IMR-90 (cell line): ENCODE measurements around the gene HLA-DOA. TPM values are rescaled to one million over a fixed set of nuclear protein-coding genes. Genes with fewer than 3 reads are reported as not detected.
A peak's percentile ranks its signal among the peaks of the same experiment; 100 is the strongest.

Experiments used
- ATAC-seq: fragments of 200-7000 bp; cut with Tn5 transposase; 2 replicates; pipeline ENCODE4 v1.9.1; 2020; ENCODE audit warnings: low read depth, mild to moderate bottlenecking, moderate library complexity
- BruUV-seq: library from RNA; stranded (reverse); fragments of 400-500 nt; replicated peaks from 2 replicates; lab custom pipeline; 2021; lab: Mats Ljungman, UMichigan
- CTCF ChIA-PET: fragments of 300-600 bp; formaldehyde crosslinking; extraction: SDS; loops from one replicate; lab custom pipeline; 2021; ENCODE audit warnings: antibody characterized with exemption; lab: Yijun Ruan, JAX
- POLR2A ChIA-PET: fragments of 300-600 bp; sonication (Branson Sonifier 250); formaldehyde crosslinking; loops from one replicate; lab custom pipeline; 2022; ENCODE audit warnings: antibody characterized with exemption; ENCODE audit not compliant: unreplicated experiment; lab: Charles Lee
- DNase-seq: peaks from one replicate; pipeline ENCODE4 v3.0.0; 2013
- H2AFZ ChIP-seq: replicated peaks from 2 replicates; pipeline ENCODE3; 2013; ENCODE audit warnings: low read length, mild to moderate bottlenecking; ENCODE audit not compliant: poor library complexity
- H2AK5ac ChIP-seq: 2 replicates; pipeline ENCODE4 v1.6.1; 2013; ENCODE audit warnings: low read depth, low read length, inconsistent platforms
- H2AK9ac ChIP-seq: replicated peaks from 2 replicates; pipeline ENCODE3; 2013; ENCODE audit warnings: mild to moderate bottlenecking, low read depth, low read length, moderate library complexity; ENCODE audit not compliant: poor library complexity
- H2BK120ac ChIP-seq: 2 replicates; pipeline ENCODE4 v1.6.1; 2013; ENCODE audit warnings: low read depth, low read length, inconsistent platforms
- H2BK15ac ChIP-seq: 3 replicates; pipeline ENCODE4 v1.6.1; 2013; ENCODE audit warnings: low read depth, low read length, inconsistent platforms
- H2BK20ac ChIP-seq: 2 replicates; pipeline ENCODE4 v1.6.1; 2013; ENCODE audit warnings: low read depth, mild to moderate bottlenecking, inconsistent platforms, low read length, moderate library complexity
- H2BK5ac ChIP-seq: 2 replicates; pipeline ENCODE4 v1.6.1; 2013; ENCODE audit warnings: mild to moderate bottlenecking, low read depth, low read length, inconsistent platforms; ENCODE audit not compliant: poor library complexity, severe bottlenecking
- H3K14ac ChIP-seq: replicated peaks from 2 replicates; pipeline ENCODE4 v1.6.1; 2013; ENCODE audit warnings: low read depth, low read length, inconsistent platforms
- H3K18ac ChIP-seq: 2 replicates; pipeline ENCODE4 v1.6.1; 2013; ENCODE audit warnings: low read depth, low read length, control low read depth
- H3K23ac ChIP-seq: 2 replicates; pipeline ENCODE4 v1.6.1; 2013; ENCODE audit warnings: low read depth, low read length, inconsistent platforms
- H3K27ac ChIP-seq: 2 replicates; pipeline ENCODE4 v1.5.1; 2013; ENCODE audit warnings: mild to moderate bottlenecking, control low read depth, low read length; ENCODE audit not compliant: insufficient read depth
- H3K27me3 ChIP-seq: 2 replicates; pipeline ENCODE4 v1.6.1; 2013; ENCODE audit warnings: low read length; ENCODE audit not compliant: control insufficient read depth, insufficient read depth
- H3K36me3 ChIP-seq: 2 replicates; pipeline ENCODE4 v1.6.1; 2013; ENCODE audit warnings: low read length, mixed read lengths; ENCODE audit not compliant: control insufficient read depth, insufficient read depth
- H3K4ac ChIP-seq: 2 replicates; pipeline ENCODE4 v1.6.1; 2013; ENCODE audit warnings: low read depth, low read length, inconsistent platforms
- H3K4me1 ChIP-seq: 2 replicates; pipeline ENCODE4 v1.6.1; 2013; ENCODE audit warnings: low read length, mixed read lengths; ENCODE audit not compliant: control insufficient read depth, insufficient read depth
- H3K4me2 ChIP-seq: 2 replicates; pipeline ENCODE4 v1.6.1; 2013; ENCODE audit warnings: low read depth, mild to moderate bottlenecking, control low read depth, low read length, moderate library complexity
- H3K4me3 ChIP-seq: 2 replicates; pipeline ENCODE4 v1.5.1; 2013; ENCODE audit warnings: low read depth, mild to moderate bottlenecking, control low read depth, low read length, moderate library complexity; ENCODE audit not compliant: insufficient read depth
- H3K56ac ChIP-seq: 2 replicates; pipeline ENCODE4 v1.6.1; 2013; ENCODE audit warnings: low read length, inconsistent platforms; ENCODE audit not compliant: insufficient read depth; ENCODE audit errors: extremely low read depth
- H3K79me1 ChIP-seq, 2 experiments: 2 replicates each; pipeline ENCODE4 v1.6.1; 2013; ENCODE audit warnings: low read length in 2 of 2, inconsistent platforms in 1 of 2, low read depth in 1 of 2
- H3K9ac ChIP-seq: 2 replicates; pipeline ENCODE4 v1.6.1; 2013; ENCODE audit warnings: low read depth, low read length, control low read depth
- H3K9me1 ChIP-seq: 2 replicates; pipeline ENCODE4 v1.6.1; 2013; ENCODE audit warnings: low read length, inconsistent platforms; ENCODE audit not compliant: insufficient read depth
- H3K9me3 ChIP-seq: 2 replicates; pipeline ENCODE4 v1.6.1; 2013; ENCODE audit warnings: low read length; ENCODE audit not compliant: control insufficient read depth, insufficient read depth
- H4K20me1 ChIP-seq: 2 replicates; pipeline ENCODE4 v1.6.1; 2013; ENCODE audit warnings: low read length, inconsistent platforms; ENCODE audit not compliant: insufficient read depth
- H4K5ac ChIP-seq: 2 replicates; pipeline ENCODE4 v1.6.1; 2013; ENCODE audit warnings: mild to moderate bottlenecking, low read depth, low read length, control low read depth
- H4K8ac ChIP-seq, 2 experiments: 2 replicates each; pipeline ENCODE4 v1.6.1; 2013; ENCODE audit warnings: low read depth in 2 of 2, low read length in 2 of 2, control low read depth in 1 of 2, inconsistent platforms in 1 of 2
- H4K91ac ChIP-seq: 2 replicates; pipeline ENCODE4 v1.6.1; 2013; ENCODE audit warnings: low read depth, low read length, inconsistent platforms; ENCODE audit not compliant: insufficient read depth
- BHLHE40 ChIP-seq: fragments of 150-350 bp; IDR thresholded peaks from 2 replicates; pipeline ENCODE4 v1.6.1; 2016; ENCODE audit warnings: mild to moderate bottlenecking, low read depth, low read length
- CEBPB ChIP-seq: IDR thresholded peaks from 2 replicates; pipeline ENCODE4 v1.6.1; 2012; ENCODE audit warnings: low read depth, low read length, improper control_type of control experiment
- CHD1 ChIP-seq: IDR thresholded peaks from 2 replicates; pipeline ENCODE4 v1.6.1; 2012; ENCODE audit warnings: low read depth, low read length, improper control_type of control experiment
- FOS ChIP-seq: fragments of 150-350 bp; IDR thresholded peaks from 2 replicates; pipeline ENCODE4 v1.6.1; 2016; ENCODE audit warnings: low read depth, low read length
- MAFK ChIP-seq: IDR thresholded peaks from 2 replicates; pipeline ENCODE4 v1.6.1; 2012; ENCODE audit warnings: low read depth, low read length, improper control_type of control experiment
- MAZ ChIP-seq: IDR thresholded peaks from 2 replicates; pipeline ENCODE4 v1.6.1; 2012; ENCODE audit warnings: low read depth, mild to moderate bottlenecking, low read length, improper control_type of control experiment, moderate library complexity, borderline replicate concordance
- MXI1 ChIP-seq: IDR thresholded peaks from 2 replicates; pipeline ENCODE4 v1.6.1; 2012; ENCODE audit warnings: low read depth, mild to moderate bottlenecking, low read length, moderate library complexity, borderline replicate concordance
- POLR2A ChIP-seq: IDR thresholded peaks from 2 replicates; pipeline ENCODE4 v1.6.1; 2012; ENCODE audit warnings: mild to moderate bottlenecking, low read depth, low read length
- RCOR1 ChIP-seq: IDR thresholded peaks from 2 replicates; pipeline ENCODE4 v1.6.1; 2012; ENCODE audit warnings: mild to moderate bottlenecking, low read length, improper control_type of control experiment; ENCODE audit not compliant: insufficient replicate concordance
- RFX5 ChIP-seq: IDR thresholded peaks from 2 replicates; pipeline ENCODE4 v1.8.0; 2012; ENCODE audit warnings: low read depth, mild to moderate bottlenecking, low read length, moderate library complexity
- SMC3 ChIP-seq: fragments of 150-350 bp; IDR thresholded peaks from 2 replicates; pipeline ENCODE4 v1.6.1; 2016; ENCODE audit warnings: low read depth, mild to moderate bottlenecking, antibody characterized with exemption, low read length, moderate library complexity
- WGBS, 2 experiments: methylation state at CpG; one replicate each; pipeline versions ENCODE4 v1.1.5 to v1.1.7; 2013; ENCODE audit warnings: missing lambda C conversion rate in 2 of 2; ENCODE audit not compliant: insufficient read length in 1 of 2; ENCODE audit errors: extremely low coverage in 2 of 2; 5-methylcytosine and 5-hydroxymethylcytosine counted together
- dilution Hi-C: fragments of 300-500 bp; cut with HindIII; formaldehyde crosslinking; loops from one replicate; pipeline ENCODE4 v1.14.3; 2018; ENCODE audit warnings: low sequenced_read_pairs; ENCODE audit not compliant: unreplicated experiment
- in situ Hi-C: fragments of 300-500 bp; cut with MboI; formaldehyde crosslinking; loops from 3 replicates; pipeline ENCODE4 v1.14.3; 2019; ENCODE audit warnings: low sequenced_read_pairs, inconsistent platforms, mixed read lengths
- intact Hi-C: fragments of 100-400 bp; cut with micrococcal nuclease; formaldehyde crosslinking; loops from 2 replicates; pipeline ENCODE4 v1.10.0; 2022
- polyA plus RNA-seq, 3 experiments: library from polyadenylated mRNA; depleted of rRNA; stranded (reverse); fragments of >200 nt; gene quantifications; 2 replicates each; pipeline ENCODE4 v1.2.3, GENCODE V29; 2012; ENCODE audit warnings: low replicate concordance in 1 of 3
- total RNA-seq: library from RNA; depleted of rRNA; stranded (reverse); fragments of >200 nt; gene quantifications from 2 replicates; pipeline ENCODE4 v1.2.3, GENCODE V29; 2012
- TF ChIP-seq, protein P1 (sequence below): conservative IDR thresholded peaks from 2 replicates; pipeline ENCODE4 v1.5.1; 2012; ENCODE audit warnings: mild to moderate bottlenecking, low read depth, low read length, improper control_type of control experiment
- TF ChIP-seq, protein P2 (sequence below): fragments of 150-350 bp; IDR thresholded peaks from 2 replicates; pipeline ENCODE4 v1.6.1; 2016; ENCODE audit warnings: low read depth, mild to moderate bottlenecking, low read length, moderate library complexity, borderline replicate concordance
- TF ChIP-seq, protein P3 (sequence below): fragments of 150-350 bp; IDR thresholded peaks from 2 replicates; pipeline ENCODE4 v1.6.1; 2017; ENCODE audit warnings: mild to moderate bottlenecking, antibody characterized with exemption, low read length, low read depth

The HLA-DOA gene
- total and polyA plus RNA-seq, 2 of the 4 experiments (the other 2 are of a cell fraction) = not detected

DNA sequence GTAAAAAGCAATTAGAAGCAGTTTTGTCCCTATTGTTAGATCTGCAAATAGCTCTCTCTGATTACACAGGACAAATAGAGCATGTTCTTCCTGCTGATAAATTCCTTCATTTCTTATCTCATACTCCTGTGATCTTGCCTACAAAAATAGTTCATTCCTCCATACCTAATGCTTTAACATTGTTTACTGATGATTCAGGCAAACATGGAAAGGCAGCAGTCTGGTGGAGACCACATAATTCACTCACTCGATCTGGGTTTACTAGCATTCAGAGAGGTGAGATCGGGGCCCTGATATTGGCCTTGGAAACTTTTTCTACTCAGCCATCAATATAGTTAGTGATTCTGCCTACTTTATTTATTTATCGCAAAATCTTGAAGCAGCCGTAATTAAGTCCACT lies 43.8 kb upstream of the HLA-DOA start:
- Histone ChIP-seq H4K91ac (no peak overlapping the region), H2AK5ac (no peak overlapping the region), H3K9ac (no peak overlapping the region), H2BK20ac (no peak overlapping the region), H3K56ac (no peak overlapping the region), H2AK9ac (no peak overlapping the region), H2BK120ac (no peak overlapping the region), H3K14ac (no peak overlapping the region), H3K9me3 (no peaks in the 10 kb centered on the region), H3K18ac (no peak overlapping the region), H3K36me3 (no peaks in the 10 kb centered on the region), H4K8ac (no peak overlapping the region), H3K4me2 (no peak overlapping the region), H4K5ac (no peak overlapping the region), H2BK15ac (no peak overlapping the region), H3K23ac (no peak overlapping the region), H3K27me3 (peaks cover 12% of the 10 kb centered on the region), H3K4me3 (no peak overlapping the region), H3K79me1 (no peaks in the 10 kb centered on the region), H3K9me1 (no peaks in the 10 kb centered on the region), H2AFZ (no peak overlapping the region), H4K20me1 (no peaks in the 10 kb centered on the region), H2BK5ac (no peak overlapping the region), H3K27ac (no peak overlapping the region), H3K4ac (no peak overlapping the region), H3K4me1 (no peaks in the 10 kb centered on the region)
- no CpG with 5 or more reads among the region's 4 CpGs for WGBS, 2 experiments
- ChIA-PET CTCF (no interaction called here), POLR2A (no interaction called here)
- ATAC-seq (no peak), DNase-seq (peak; percentile 2)
- in situ Hi-C loops = no loop called here
- no TSS peak for BruUV-seq
- intact Hi-C loops = no loop called here
- dilution Hi-C loops = no loop called here
- TF ChIP-seq, protein P1, sequence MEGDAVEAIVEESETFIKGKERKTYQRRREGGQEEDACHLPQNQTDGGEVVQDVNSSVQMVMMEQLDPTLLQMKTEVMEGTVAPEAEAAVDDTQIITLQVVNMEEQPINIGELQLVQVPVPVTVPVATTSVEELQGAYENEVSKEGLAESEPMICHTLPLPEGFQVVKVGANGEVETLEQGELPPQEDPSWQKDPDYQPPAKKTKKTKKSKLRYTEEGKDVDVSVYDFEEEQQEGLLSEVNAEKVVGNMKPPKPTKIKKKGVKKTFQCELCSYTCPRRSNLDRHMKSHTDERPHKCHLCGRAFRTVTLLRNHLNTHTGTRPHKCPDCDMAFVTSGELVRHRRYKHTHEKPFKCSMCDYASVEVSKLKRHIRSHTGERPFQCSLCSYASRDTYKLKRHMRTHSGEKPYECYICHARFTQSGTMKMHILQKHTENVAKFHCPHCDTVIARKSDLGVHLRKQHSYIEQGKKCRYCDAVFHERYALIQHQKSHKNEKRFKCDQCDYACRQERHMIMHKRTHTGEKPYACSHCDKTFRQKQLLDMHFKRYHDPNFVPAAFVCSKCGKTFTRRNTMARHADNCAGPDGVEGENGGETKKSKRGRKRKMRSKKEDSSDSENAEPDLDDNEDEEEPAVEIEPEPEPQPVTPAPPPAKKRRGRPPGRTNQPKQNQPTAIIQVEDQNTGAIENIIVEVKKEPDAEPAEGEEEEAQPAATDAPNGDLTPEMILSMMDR = no peak
- TF ChIP-seq RCOR1 (no peak), CHD1 (no peak), BHLHE40 (no peak), MAFK (no peak), MXI1 (no peak), POLR2A (no peak), CEBPB (no peak), FOS (no peak), SMC3 (no peak), RFX5 (no peak), MAZ (no peak)
- TF ChIP-seq, protein P2, sequence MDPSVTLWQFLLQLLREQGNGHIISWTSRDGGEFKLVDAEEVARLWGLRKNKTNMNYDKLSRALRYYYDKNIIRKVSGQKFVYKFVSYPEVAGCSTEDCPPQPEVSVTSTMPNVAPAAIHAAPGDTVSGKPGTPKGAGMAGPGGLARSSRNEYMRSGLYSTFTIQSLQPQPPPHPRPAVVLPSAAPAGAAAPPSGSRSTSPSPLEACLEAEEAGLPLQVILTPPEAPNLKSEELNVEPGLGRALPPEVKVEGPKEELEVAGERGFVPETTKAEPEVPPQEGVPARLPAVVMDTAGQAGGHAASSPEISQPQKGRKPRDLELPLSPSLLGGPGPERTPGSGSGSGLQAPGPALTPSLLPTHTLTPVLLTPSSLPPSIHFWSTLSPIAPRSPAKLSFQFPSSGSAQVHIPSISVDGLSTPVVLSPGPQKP = no peak
- TF ChIP-seq, protein P3, sequence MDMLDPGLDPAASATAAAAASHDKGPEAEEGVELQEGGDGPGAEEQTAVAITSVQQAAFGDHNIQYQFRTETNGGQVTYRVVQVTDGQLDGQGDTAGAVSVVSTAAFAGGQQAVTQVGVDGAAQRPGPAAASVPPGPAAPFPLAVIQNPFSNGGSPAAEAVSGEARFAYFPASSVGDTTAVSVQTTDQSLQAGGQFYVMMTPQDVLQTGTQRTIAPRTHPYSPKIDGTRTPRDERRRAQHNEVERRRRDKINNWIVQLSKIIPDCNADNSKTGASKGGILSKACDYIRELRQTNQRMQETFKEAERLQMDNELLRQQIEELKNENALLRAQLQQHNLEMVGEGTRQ = no peak
